ENCODE measurements around the gene BDP1. TPM values are rescaled to one million over a fixed set of nuclear protein-coding genes. Genes with fewer than 3 reads are reported as not detected.

The BDP1 gene
- total and polyA plus RNA-seq, 2 experiments from 2014 or later, result 16.1 to 32.7 TPM

DNA sequence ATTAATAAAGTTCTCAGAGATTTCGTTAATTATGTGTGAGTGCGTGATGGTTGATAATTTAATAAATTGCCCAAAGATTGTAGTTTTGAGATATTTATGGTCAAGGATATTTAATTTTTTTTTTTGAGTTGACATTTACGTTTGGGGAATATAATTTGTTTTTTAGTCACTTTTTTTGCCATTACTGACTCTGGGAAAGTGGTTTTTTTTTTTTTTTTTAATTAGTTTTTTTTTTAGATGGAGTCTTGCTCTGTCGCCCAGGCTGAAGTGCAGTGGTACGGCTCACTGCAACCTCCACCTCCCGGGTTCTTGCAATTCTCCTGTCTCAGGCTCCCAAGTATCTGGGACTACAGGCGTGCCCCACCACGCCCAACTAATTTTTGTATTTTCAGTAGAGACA, 1.7 kb downstream of the BDP1 start:
- peak overlapping the region; percentile 59 for H3K4me3 ChIP-seq
- no peaks in the 10 kb centered on the region for H3K36me3 ChIP-seq (replicated peaks; ENCODE audit: insufficient read depth, low read depth)
- no peak for DNase-seq (ENCODE audit: low spot score)
- no peaks in the 10 kb centered on the region for H3K27me3 ChIP-seq
- H3K9me2 ChIP-seq (replicated peaks; ENCODE audit: insufficient read depth), result no peaks in the 10 kb centered on the region
- H4K20me1 ChIP-seq (ENCODE audit: insufficient read depth, poor library complexity, severe bottlenecking), result peaks cover 18% of the 10 kb centered on the region
- H3K9me3 ChIP-seq (ENCODE audit: low read depth), result no peaks in the 10 kb centered on the region
- H3K4me1 ChIP-seq (ENCODE audit: insufficient read depth), result peaks cover 14% of the 10 kb centered on the region
- H3K79me2 ChIP-seq, result peaks cover 41% of the 10 kb centered on the region
- H2AFZ ChIP-seq, result no peak overlapping the region
- 91% methylated on average over 8 of the region's 8 CpGs for WGBS (ENCODE audit: low lambda C conversion rate, missing lambda C conversion rate)
- peak overlapping the region; percentile 81 for H3K4me2 ChIP-seq
- no peak for TF ChIP-seq EZH2phosphoT487 (IDR thresholded peaks at IDR 0.05; ENCODE audit: low read depth, severe bottlenecking, unreplicated experiment)
- no peak for TF ChIP-seq EZH2 (IDR thresholded peaks at IDR 0.05; ENCODE audit: borderline replicate concordance)
- TF ChIP-seq, protein P1, sequence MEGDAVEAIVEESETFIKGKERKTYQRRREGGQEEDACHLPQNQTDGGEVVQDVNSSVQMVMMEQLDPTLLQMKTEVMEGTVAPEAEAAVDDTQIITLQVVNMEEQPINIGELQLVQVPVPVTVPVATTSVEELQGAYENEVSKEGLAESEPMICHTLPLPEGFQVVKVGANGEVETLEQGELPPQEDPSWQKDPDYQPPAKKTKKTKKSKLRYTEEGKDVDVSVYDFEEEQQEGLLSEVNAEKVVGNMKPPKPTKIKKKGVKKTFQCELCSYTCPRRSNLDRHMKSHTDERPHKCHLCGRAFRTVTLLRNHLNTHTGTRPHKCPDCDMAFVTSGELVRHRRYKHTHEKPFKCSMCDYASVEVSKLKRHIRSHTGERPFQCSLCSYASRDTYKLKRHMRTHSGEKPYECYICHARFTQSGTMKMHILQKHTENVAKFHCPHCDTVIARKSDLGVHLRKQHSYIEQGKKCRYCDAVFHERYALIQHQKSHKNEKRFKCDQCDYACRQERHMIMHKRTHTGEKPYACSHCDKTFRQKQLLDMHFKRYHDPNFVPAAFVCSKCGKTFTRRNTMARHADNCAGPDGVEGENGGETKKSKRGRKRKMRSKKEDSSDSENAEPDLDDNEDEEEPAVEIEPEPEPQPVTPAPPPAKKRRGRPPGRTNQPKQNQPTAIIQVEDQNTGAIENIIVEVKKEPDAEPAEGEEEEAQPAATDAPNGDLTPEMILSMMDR (IDR thresholded peaks at IDR 0.05; ENCODE audit: poor library complexity), result no peak
- H3K27ac ChIP-seq, result peak overlapping the region; percentile 95

DNA sequence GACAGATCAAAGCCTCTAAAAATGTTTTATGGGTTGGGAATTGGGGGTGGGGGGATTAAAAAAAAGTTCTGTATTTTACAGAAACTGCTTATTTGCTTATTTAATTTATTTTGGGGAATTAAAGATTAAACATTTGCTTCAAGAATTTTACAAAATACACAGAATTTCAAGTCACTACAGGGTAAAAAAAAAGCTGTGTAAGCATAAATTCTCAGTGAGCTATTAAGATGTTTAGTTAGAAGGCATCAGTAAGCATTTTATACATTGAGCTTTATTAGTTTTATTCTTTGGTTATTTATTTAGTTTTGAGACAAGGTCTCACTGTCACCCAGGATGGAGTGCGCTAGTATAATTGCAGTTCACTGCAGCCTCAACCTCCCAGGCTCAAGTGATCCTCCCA, 5.2 kb downstream of the BDP1 start:
- 100% methylated on average over 1 of the region's 1 CpG for WGBS (ENCODE audit: low lambda C conversion rate, missing lambda C conversion rate)
- Histone ChIP-seq H4K20me1 (ENCODE audit: insufficient read depth, poor library complexity, severe bottlenecking) (peaks cover 18% of the 10 kb centered on the region), H3K27me3 (no peaks in the 10 kb centered on the region), H3K79me2 (peaks cover 41% of the 10 kb centered on the region), H3K9me3 (ENCODE audit: low read depth) (no peaks in the 10 kb centered on the region), H3K9me2 (replicated peaks; ENCODE audit: insufficient read depth) (no peaks in the 10 kb centered on the region), H3K27ac (no peak overlapping the region), H3K4me3 (no peak overlapping the region), H3K4me2 (no peak overlapping the region), H3K36me3 (replicated peaks; ENCODE audit: insufficient read depth, low read depth) (no peaks in the 10 kb centered on the region), H2AFZ (no peak overlapping the region), H3K4me1 (ENCODE audit: insufficient read depth) (peaks cover 14% of the 10 kb centered on the region)
- TF ChIP-seq, protein P1 (IDR thresholded peaks at IDR 0.05; ENCODE audit: poor library complexity), result no peak
- no peak for TF ChIP-seq EZH2phosphoT487 (IDR thresholded peaks at IDR 0.05; ENCODE audit: low read depth, severe bottlenecking, unreplicated experiment)
- no peak for TF ChIP-seq EZH2 (IDR thresholded peaks at IDR 0.05; ENCODE audit: borderline replicate concordance)
- no peak for DNase-seq (ENCODE audit: low spot score)

DNA sequence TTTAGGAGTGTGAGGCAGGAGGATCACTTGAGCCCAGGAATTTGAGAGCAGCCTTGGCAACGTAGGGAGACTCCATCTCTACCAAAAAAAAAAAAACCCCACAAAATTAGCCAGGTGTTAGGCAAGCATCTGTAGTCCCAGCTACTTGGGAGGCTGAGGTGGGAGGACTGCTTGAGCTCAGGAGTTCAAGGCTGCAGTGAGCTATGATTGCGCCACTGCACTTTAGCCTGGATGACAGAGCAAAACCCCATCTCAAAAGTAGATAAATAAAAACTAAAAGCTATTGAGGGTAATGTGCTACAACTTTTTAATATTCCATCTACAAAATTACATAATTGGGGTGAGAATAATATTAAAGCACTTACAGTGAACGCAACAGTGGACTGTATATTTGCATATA, 5.9 kb downstream of the BDP1 start:
- no peak for TF ChIP-seq EZH2 (IDR thresholded peaks at IDR 0.05; ENCODE audit: borderline replicate concordance)
- no peak for TF ChIP-seq EZH2phosphoT487 (IDR thresholded peaks at IDR 0.05; ENCODE audit: low read depth, severe bottlenecking, unreplicated experiment)
- TF ChIP-seq, protein P1 (IDR thresholded peaks at IDR 0.05; ENCODE audit: poor library complexity), result no peak
- Histone ChIP-seq H3K27me3 (no peaks in the 10 kb centered on the region), H3K9me2 (replicated peaks; ENCODE audit: insufficient read depth) (no peaks in the 10 kb centered on the region), H3K36me3 (replicated peaks; ENCODE audit: insufficient read depth, low read depth) (no peaks in the 10 kb centered on the region), H2AFZ (no peak overlapping the region), H3K27ac (no peak overlapping the region), H3K4me2 (no peak overlapping the region), H3K79me2 (peaks cover 38% of the 10 kb centered on the region), H3K4me1 (ENCODE audit: insufficient read depth) (peaks cover 14% of the 10 kb centered on the region), H3K9me3 (ENCODE audit: low read depth) (no peaks in the 10 kb centered on the region), H3K4me3 (no peak overlapping the region), H4K20me1 (ENCODE audit: insufficient read depth, poor library complexity, severe bottlenecking) (peaks cover 18% of the 10 kb centered on the region)
- no peak for DNase-seq (ENCODE audit: low spot score)
- 95% methylated on average over 3 of the region's 3 CpGs for WGBS (ENCODE audit: low lambda C conversion rate, missing lambda C conversion rate)

DNA sequence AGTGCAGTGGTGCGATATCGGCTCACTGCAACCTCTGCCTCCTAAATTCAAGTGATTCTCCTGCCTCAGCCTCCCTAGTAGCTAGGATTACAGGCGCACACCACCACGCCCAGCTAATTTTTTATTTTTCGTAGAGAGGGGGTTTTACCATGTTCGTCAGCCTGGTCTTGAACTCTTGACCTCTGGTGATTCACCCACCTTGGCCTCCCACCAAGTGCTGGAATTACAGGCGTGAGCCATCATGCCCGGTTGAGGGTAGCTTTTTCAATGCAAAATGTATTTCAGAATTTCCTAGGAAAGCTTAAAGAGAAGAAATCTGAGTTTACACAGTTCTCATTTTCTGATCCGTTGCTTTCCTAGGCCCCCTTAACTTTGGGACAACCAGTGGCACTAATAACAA, 15.7 kb downstream of the BDP1 start:
- 95% methylated on average over 9 of the region's 9 CpGs for WGBS (ENCODE audit: low lambda C conversion rate, missing lambda C conversion rate)
- no peaks in the 10 kb centered on the region for H3K27me3 ChIP-seq
- H3K27ac ChIP-seq, result no peak overlapping the region
- no peaks in the 10 kb centered on the region for H3K79me2 ChIP-seq
- peaks cover 4% of the 10 kb centered on the region for H3K36me3 ChIP-seq (replicated peaks; ENCODE audit: insufficient read depth, low read depth)
- H3K4me2 ChIP-seq, result no peak overlapping the region
- no peaks in the 10 kb centered on the region for H3K9me3 ChIP-seq (ENCODE audit: low read depth)
- no peak for TF ChIP-seq EZH2 (IDR thresholded peaks at IDR 0.05; ENCODE audit: borderline replicate concordance)
- TF ChIP-seq, protein P1 (IDR thresholded peaks at IDR 0.05; ENCODE audit: poor library complexity), result no peak
- TF ChIP-seq EZH2phosphoT487 (IDR thresholded peaks at IDR 0.05; ENCODE audit: low read depth, severe bottlenecking, unreplicated experiment), result no peak
- no peaks in the 10 kb centered on the region for H4K20me1 ChIP-seq (ENCODE audit: insufficient read depth, poor library complexity, severe bottlenecking)
- no peak for DNase-seq (ENCODE audit: low spot score)
- H3K9me2 ChIP-seq (replicated peaks; ENCODE audit: insufficient read depth), result no peaks in the 10 kb centered on the region
- H3K4me1 ChIP-seq (ENCODE audit: insufficient read depth), result no peaks in the 10 kb centered on the region
- H3K4me3 ChIP-seq, result no peak overlapping the region
- no peak overlapping the region for H2AFZ ChIP-seq
